ENCODE data around the gene GFI1.
"Not testable (repeated sequence)": the region's sequence is repeated elsewhere in the genome, so short reads cannot be mapped to it uniquely, and the experiment has no call there.

Gene GFI1

DNA sequence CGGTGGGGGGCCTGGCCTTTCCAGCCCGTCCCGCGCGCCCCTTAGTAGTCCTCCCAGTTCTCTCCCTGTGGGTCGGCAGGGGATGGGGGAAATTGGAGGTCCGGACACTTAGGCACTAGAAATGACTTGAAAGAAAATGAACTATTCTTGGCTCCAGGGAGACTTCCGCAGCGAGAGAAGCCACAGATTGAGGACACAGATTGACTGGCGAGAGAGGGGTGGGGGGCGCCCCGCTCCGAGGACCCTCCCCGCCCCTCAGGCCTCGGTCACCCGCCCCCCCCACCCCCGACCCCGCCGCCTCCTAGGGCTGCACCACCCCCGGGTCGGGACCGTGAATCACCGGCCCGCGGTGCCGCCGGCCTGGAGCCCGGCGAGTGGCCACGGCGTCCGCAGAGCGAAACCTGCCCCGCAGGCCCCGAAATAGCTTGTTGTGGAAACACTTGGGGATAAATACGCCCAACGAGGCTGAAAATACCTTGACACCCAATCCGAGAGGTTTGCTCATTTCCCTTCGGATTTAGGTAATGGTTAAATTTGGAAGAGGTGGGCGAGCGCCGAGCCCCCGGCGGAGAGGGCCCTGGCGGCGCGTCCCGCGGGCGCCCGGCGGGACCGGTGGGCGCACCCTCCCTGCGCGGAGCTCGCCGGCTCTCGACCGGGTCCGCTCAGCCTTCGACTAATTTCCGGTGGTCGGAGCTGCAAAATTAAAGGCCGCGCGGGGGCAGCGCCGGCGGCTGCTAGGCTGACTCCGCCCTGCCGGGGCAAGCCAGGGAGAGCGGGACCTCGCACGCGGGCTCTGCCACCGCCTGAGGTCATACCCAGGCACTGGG lies at the start of gene GFI1:
TSS of gene GFI1 (minus strand) at position 675 of the 827 bp plus-strand sequence. CDS start 3,438 bp downstream, outside the sequence.
- TF ChIP-seq CTCF (IDR thresholded peaks at IDR 0.05): no peak
- no peak for TF ChIP-seq ZFX (IDR thresholded peaks at IDR 0.05; ENCODE audit: borderline replicate concordance)
- peak within 1 kb of the TSS; percentile 57 for H3K27ac ChIP-seq

GRCh38 chr1:92532371-92532770 lies 45.6 kb upstream of the GFI1 start:
- not testable (repeated sequence) for H3K27ac ChIP-seq

DNA sequence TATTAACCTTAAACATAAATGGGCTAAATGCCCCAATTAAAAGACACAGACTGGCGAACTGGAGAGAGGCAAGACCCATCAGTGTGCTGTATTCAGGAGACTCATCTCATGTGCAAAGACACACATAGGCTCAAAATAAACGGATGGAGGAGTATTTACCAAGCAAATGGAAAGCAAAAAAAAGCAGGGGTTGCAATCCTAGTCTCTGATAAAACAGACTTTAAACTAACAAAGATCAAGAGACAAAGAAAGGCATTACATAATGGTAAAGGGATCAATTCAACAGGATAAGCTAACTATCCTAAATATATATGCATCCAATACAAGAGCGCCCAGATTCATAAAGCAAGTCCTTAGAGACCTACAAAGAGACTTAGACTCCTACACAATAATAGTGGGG lies 45.2 kb upstream of the GFI1 start:
- not testable (repeated sequence) for H3K27ac ChIP-seq

GRCh38 chr1:92527670-92528069 lies 40.9 kb upstream of the GFI1 start:
- TF ChIP-seq ZFX (IDR thresholded peaks at IDR 0.05; ENCODE audit: borderline replicate concordance) (no peak), CTCF (IDR thresholded peaks at IDR 0.05) (no peak)
- no peak overlapping the region for H3K27ac ChIP-seq

DNA sequence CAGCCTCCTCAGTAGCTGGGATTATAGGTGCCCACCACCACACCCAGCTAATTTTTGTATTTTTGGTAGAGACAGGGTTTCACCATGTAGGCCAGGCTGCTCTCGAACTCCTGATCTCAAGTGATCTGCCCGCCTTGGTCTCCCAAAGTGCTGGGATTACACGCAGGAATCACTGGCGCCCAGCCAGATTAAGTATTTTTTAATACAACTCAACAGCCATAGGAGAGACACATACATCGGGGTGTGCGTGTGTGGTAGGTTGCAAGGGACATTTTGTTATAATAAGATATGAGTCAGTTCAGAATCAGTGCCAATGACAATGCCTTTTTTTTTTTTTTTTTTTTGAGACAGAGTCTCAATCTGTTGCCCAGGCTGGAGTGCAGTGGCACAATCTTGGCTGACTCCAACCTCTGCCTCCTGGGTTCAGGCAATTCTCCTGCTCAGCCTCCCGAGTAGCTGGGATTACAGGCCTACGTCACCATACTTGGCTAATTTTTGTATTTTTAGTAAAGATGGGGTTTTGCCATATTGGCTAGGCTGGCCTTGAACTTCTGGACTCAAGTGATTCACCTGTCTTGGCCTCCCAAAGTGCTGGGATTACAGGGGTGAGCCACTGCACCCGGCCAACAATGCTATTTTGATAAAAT lies 38.3 kb upstream of the GFI1 start:
- not testable (repeated sequence) for H3K27ac ChIP-seq

DNA sequence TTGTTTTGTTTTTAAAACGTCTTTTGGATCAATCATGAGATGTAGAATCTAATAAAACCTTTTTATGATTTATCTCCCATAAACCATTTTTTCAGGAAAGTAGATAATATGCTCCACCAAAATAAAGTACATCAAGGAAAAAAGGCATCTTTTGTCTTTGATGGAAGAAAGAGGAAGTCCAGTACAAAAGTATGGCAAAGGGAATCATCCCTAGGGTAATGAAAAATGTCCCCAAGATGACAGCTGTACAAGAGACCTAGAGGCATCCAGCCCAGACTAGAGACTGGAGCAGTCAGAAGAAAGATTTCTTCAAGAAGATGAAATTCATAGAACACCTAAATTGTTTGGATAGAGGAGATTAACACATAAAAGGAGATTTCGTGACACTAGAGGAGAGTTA lies 32.3 kb upstream of the GFI1 start:
- H3K27ac ChIP-seq: no peak overlapping the region
- no peak for TF ChIP-seq ZFX (IDR thresholded peaks at IDR 0.05; ENCODE audit: borderline replicate concordance)
- no peak for TF ChIP-seq CTCF (IDR thresholded peaks at IDR 0.05)

- TF ChIP-seq ZFX (IDR thresholded peaks at IDR 0.05; ENCODE audit: borderline replicate concordance) (no peak), CTCF (IDR thresholded peaks at IDR 0.05) (no peak)
- H3K27ac ChIP-seq: no peak overlapping the region
Observed at GRCh38 chr1:92516574-92516973, 29.8 kb upstream of the GFI1 start.

DNA sequence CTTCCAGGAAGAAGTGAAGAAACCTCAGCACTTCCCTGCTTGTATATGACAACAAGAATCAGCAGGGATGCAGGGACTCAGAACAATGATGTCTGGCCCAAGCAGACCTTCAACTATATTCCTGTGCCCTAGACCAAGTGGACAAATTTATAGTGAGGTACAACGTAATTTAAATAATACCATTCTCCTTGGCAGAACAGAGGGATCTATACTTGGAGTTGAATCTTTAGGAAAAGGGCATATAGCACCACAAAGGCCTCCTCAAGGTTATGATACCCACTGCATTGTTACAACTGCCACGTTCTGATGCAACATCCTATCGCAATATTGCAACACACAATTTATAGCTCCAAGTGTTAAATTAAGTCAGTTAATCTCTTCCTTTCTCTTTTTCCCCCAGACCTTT lies 29.1 kb upstream of the GFI1 start:
- H3K27ac ChIP-seq: no peak overlapping the region
- TF ChIP-seq ZFX (IDR thresholded peaks at IDR 0.05; ENCODE audit: borderline replicate concordance): no peak
- no peak for TF ChIP-seq CTCF (IDR thresholded peaks at IDR 0.05)

- no peak overlapping the region for H3K27ac ChIP-seq
Observed at GRCh38 chr1:92511541-92511940, 24.8 kb upstream of the GFI1 start.

More at GRCh38 chr1:92511541-92511940, 24.8 kb upstream of the GFI1 start:
- TF ChIP-seq ZFX (IDR thresholded peaks at IDR 0.05; ENCODE audit: borderline replicate concordance) (no peak), CTCF (IDR thresholded peaks at IDR 0.05) (no peak)
